ENCODE results near the gene NAA80. TPM values are rescaled to one million over a fixed set of nuclear protein-coding genes. Genes with fewer than 3 reads are reported as not detected.

Gene NAA80
- total and polyA plus RNA-seq, 2 of the 13 experiments (the other 11 are each of a cell fraction or from before 2014, with no cell fraction given), result 3.4 to 8.7 TPM

DNA sequence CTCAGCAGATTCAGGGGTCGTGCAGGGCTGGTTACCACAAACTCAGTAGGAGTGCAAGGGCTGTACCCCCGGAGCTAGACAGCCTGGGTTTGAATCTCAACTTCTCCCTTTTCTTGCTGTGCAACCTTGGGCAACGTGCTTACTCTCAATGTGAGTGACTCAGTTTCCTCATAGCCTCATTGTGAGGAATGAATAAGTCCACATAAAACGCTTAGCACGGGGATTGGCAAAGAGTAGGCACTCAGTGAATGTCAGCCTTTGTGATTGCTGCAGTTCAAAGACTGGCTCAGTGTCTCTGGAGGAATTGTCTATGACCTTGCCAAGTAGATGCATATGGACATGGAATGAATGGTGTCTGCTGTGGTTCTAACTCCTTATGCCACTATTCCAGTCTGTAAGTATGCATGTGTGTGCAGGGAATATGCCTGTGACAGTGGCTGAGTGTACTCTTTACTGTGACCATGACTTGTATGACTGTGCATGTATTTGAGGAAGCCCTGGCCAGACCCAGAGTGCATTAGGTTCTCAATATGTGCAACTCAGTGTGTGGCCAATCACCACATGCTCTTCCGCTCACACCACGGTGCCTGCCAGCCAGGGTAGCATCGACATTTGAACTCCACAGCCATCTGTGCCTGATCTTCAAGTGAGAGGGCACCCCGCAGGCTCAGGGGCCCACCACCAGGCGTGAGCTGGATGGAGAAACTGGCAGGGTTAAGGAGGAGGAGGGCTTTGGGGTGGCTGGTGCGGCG, 900 bp upstream of the NAA80 start (continued):
- no peak for TF ChIP-seq ZNF292 (CRISPR knock-in tag; IDR thresholded peaks at IDR 0.05; ENCODE audit: borderline replicate concordance, low read depth)
- 0 out of 2 replicates have a peak, but pooled peaks have one; percentile 30 for TF ChIP-seq ZNF430 (CRISPR knock-in tag; IDR thresholded peaks at IDR 0.05)

DNA sequence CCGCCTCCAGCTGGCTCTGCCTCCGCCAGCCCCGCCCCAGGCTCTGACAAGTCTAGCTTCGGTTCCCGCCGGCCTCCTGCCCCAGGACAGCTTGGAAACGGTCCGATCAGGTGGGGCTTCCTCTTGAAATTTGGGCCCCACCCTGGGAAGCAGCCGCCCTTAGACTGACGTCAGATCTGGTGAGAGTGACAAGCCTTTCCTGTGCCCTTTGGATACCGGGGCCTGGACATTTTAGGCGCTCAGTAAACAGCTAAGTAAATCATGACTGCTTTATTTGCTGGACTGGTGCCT, 378 bp upstream of the NAA80 start:
- ChIA-PET CTCF (ENCODE audit: low intra/inter-chr PET ratio, low total read pairs) (interaction anchor here (1.5 kb wide), 1 partner anchor 22 kb away, joined by 3 read pairs; no protein-coding TSS in a partner anchor), POLR2A (interaction anchor here (0.5 to 7.9 kb wide), 23 partner anchors 8 to 104 kb away, joined by 3 to 222 read pairs (median 7); partner anchors contain the start of genes CYB561D2, GNAI2, HYAL2 and LSMEM2)
- peaks cover 11% of the 10 kb centered on the region for H4K20me1 ChIP-seq (ENCODE audit: insufficient read depth, low read length)
- peak; percentile 97 for DNase-seq (ENCODE audit: low spot score)
- peak overlapping the region; percentile 63 for H3K9ac ChIP-seq (ENCODE audit: insufficient read depth, low read depth, low read length)
- BruUV-seq (replicated peaks), result no TSS peak
- peak overlapping the region; percentile 87 for H3K27ac ChIP-seq (ENCODE audit: extremely low read length, insufficient read depth, low read length)
- H3K4me3 ChIP-seq (replicated peaks in 1 of 3; ENCODE audit: insufficient read depth in 1 of 3, low read depth in 2 of 3, low read length in 3 of 3), result peak overlapping the region; percentile 48 to 53 (median 50)
- H2AFZ ChIP-seq (ENCODE audit: low read length), result no peak overlapping the region
- ATAC-seq, result peak; percentile 55
- H3K4me2 ChIP-seq (ENCODE audit: low read depth, low read length), result peak overlapping the region; percentile 86
- WGBS (ENCODE audit: low lambda C conversion rate), result 0% methylated on average over 1 of the region's 12 CpGs
- peaks cover 36% of the 10 kb centered on the region for H3K79me2 ChIP-seq (ENCODE audit: insufficient read depth, low read length)
- intact Hi-C loops (cut with micrococcal nuclease; ENCODE audit: unreplicated experiment) (loop anchor here (1.0 kb wide), 1 partner anchor 22 kb away; no protein-coding TSS in a partner anchor), in situ Hi-C loops (cut with HindIII; ENCODE audit: extremely low pct_ligation_motif_present, low pct_unique_long_range_greater_than_20kb) (no loop called here)
- peak; percentile 90 for FAIRE-seq
- H3K27me3 ChIP-seq (ENCODE audit: control insufficient read depth in 1 of 2, insufficient read depth in 2 of 2, low read length in 2 of 2), result no peaks in the 10 kb centered on the region; a peak in 1 of 5 replicates
- H3K9me3 ChIP-seq (ENCODE audit: low read length), result no peaks in the 10 kb centered on the region
- peaks cover 1 to 3% of the 10 kb centered on the region in 2 experiments; a peak in 2 of 5 replicates for H3K36me3 ChIP-seq (replicated peaks in 1 of 2; ENCODE audit: control insufficient read depth in 1 of 2, insufficient read depth in 2 of 2, low read length in 2 of 2)
- peaks cover 56% of the 10 kb centered on the region for H3K4me1 ChIP-seq (ENCODE audit: insufficient read depth, low read length)
- peak; percentile 81 for TF ChIP-seq TBX2 (CRISPR knock-in tag; IDR thresholded peaks at IDR 0.05; ENCODE audit: borderline replicate concordance)
- TF ChIP-seq, protein P1, sequence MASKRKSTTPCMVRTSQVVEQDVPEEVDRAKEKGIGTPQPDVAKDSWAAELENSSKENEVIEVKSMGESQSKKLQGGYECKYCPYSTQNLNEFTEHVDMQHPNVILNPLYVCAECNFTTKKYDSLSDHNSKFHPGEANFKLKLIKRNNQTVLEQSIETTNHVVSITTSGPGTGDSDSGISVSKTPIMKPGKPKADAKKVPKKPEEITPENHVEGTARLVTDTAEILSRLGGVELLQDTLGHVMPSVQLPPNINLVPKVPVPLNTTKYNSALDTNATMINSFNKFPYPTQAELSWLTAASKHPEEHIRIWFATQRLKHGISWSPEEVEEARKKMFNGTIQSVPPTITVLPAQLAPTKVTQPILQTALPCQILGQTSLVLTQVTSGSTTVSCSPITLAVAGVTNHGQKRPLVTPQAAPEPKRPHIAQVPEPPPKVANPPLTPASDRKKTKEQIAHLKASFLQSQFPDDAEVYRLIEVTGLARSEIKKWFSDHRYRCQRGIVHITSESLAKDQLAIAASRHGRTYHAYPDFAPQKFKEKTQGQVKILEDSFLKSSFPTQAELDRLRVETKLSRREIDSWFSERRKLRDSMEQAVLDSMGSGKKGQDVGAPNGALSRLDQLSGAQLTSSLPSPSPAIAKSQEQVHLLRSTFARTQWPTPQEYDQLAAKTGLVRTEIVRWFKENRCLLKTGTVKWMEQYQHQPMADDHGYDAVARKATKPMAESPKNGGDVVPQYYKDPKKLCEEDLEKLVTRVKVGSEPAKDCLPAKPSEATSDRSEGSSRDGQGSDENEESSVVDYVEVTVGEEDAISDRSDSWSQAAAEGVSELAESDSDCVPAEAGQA (IDR thresholded peaks at IDR 0.05; ENCODE audit: low read depth), result no peak
- TF ChIP-seq, protein P1 (CRISPR knock-in tag; IDR thresholded peaks at IDR 0.05; ENCODE audit: borderline replicate concordance), result no peak
- TF ChIP-seq, protein P2, sequence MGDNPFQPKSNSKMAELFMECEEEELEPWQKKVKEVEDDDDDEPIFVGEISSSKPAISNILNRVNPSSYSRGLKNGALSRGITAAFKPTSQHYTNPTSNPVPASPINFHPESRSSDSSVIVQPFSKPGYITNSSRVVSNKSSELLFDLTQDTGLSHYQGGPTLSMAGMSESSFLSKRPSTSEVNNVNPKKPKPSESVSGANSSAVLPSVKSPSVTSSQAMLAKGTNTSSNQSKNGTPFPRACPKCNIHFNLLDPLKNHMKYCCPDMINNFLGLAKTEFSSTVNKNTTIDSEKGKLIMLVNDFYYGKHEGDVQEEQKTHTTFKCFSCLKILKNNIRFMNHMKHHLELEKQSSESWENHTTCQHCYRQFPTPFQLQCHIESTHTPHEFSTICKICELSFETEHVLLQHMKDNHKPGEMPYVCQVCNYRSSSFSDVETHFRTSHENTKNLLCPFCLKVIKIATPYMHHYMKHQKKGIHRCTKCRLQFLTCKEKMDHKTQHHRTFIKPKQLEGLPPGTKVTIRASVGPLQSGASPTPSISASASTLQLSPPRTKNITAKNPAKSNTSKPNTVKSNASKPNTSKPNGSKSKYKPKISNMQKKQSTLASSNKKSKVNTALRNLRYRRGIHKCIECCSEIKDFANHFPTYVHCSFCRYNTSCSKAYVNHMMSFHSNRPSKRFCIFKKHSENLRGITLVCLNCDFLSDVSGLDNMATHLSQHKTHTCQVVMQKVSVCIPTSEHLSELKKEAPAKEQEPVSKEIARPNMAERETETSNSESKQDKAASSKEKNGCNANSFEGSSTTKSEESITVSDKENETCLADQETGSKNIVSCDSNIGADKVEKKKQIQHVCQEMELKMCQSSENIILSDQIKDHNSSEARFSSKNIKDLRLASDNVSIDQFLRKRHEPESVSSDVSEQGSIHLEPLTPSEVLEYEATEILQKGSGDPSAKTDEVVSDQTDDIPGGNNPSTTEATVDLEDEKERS (CRISPR knock-in tag; IDR thresholded peaks at IDR 0.05), result no peak
- TF ChIP-seq DMAP1 (CRISPR knock-in tag; IDR thresholded peaks at IDR 0.05), result no peak
- peak; percentile 33 for TF ChIP-seq SALL1 (CRISPR knock-in tag; IDR thresholded peaks at IDR 0.05)
- TF ChIP-seq, protein P3, sequence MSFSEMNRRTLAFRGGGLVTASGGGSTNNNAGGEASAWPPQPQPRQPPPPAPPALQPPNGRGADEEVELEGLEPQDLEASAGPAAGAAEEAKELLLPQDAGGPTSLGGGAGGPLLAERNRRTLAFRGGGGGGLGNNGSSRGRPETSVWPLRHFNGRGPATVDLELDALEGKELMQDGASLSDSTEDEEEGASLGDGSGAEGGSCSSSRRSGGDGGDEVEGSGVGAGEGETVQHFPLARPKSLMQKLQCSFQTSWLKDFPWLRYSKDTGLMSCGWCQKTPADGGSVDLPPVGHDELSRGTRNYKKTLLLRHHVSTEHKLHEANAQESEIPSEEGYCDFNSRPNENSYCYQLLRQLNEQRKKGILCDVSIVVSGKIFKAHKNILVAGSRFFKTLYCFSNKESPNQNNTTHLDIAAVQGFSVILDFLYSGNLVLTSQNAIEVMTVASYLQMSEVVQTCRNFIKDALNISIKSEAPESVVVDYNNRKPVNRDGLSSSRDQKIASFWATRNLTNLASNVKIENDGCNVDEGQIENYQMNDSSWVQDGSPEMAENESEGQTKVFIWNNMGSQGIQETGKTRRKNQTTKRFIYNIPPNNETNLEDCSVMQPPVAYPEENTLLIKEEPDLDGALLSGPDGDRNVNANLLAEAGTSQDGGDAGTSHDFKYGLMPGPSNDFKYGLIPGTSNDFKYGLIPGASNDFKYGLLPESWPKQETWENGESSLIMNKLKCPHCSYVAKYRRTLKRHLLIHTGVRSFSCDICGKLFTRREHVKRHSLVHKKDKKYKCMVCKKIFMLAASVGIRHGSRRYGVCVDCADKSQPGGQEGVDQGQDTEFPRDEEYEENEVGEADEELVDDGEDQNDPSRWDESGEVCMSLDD (CRISPR knock-in tag; IDR thresholded peaks at IDR 0.05; ENCODE audit: borderline replicate concordance), result peak; percentile 38; the same call in 1 of the 2 replicates
